ENCODE measurements around the gene DPY30. TPM values are rescaled to one million over a fixed set of nuclear protein-coding genes. Genes with fewer than 3 reads are reported as not detected.

The DPY30 gene
- total and polyA plus RNA-seq, 5 donors: 34.7 to 92.1 (median 45.7) TPM

- no peaks in the 10 kb centered on the region for H3K27me3 ChIP-seq (ENCODE audit: control insufficient read depth, insufficient read depth)
- no peak overlapping the region for H3K27ac ChIP-seq (ENCODE audit: low read length)
- H3K4me3 ChIP-seq (ENCODE audit: low read length): no peak overlapping the region
- 97% methylated on average over 3 of the region's 3 CpGs for WGBS
- H3K4me1 ChIP-seq (ENCODE audit: control insufficient read depth, insufficient read depth, low read length): peaks cover 2% of the 10 kb centered on the region
- DNase-seq: no peak
- intact Hi-C loops (cut with DNase I): no loop called here
- H3K9me3 ChIP-seq (ENCODE audit: control insufficient read depth, low read length): no peaks in the 10 kb centered on the region
- ATAC-seq: no peak
Observed at GRCh38 chr2:31992025-31992579, 47.5 kb downstream of the DPY30 start.

- Histone ChIP-seq H3K27ac (ENCODE audit: low read length) (no peak overlapping the region), H3K4me1 (ENCODE audit: control insufficient read depth, insufficient read depth, low read length) (peaks cover 5% of the 10 kb centered on the region), H3K4me3 (ENCODE audit: low read length) (no peak overlapping the region), H3K27me3 (ENCODE audit: control insufficient read depth, insufficient read depth) (no peaks in the 10 kb centered on the region), H3K9me3 (ENCODE audit: control insufficient read depth, low read length) (no peaks in the 10 kb centered on the region)
- intact Hi-C loops (cut with DNase I): no loop called here
- DNase-seq: no peak
- WGBS: 93% methylated on average over 4 of the region's 4 CpGs
- no peak for ATAC-seq
Observed at GRCh38 chr2:31989946-31990345, 49.7 kb downstream of the DPY30 start.

- peaks cover 5% of the 10 kb centered on the region for H3K4me1 ChIP-seq (ENCODE audit: control insufficient read depth, insufficient read depth, low read length)
- ATAC-seq (peak; percentile 26 to 78), DNase-seq (peak in 1 of 3 donors; percentile 33)
- intact Hi-C loops (cut with DNase I): no loop called here
- no peaks in the 10 kb centered on the region for H3K9me3 ChIP-seq (ENCODE audit: control insufficient read depth, low read length)
- H3K27ac ChIP-seq (ENCODE audit: low read length): no peak overlapping the region
- H3K27me3 ChIP-seq (ENCODE audit: control insufficient read depth, insufficient read depth): no peaks in the 10 kb centered on the region
- no peak overlapping the region for H3K4me3 ChIP-seq (ENCODE audit: low read length)
- 92% methylated on average over 2 of the region's 2 CpGs for whole genome bisulfite sequencing
Observed at GRCh38 chr2:31987454-31988220, 52.0 kb downstream of the DPY30 start.

GRCh38 chr2:31986906-31987305, 52.7 kb downstream of the DPY30 start:
- intact Hi-C loops (cut with DNase I): no loop called here
- no peaks in the 10 kb centered on the region for H3K9me3 ChIP-seq (ENCODE audit: control insufficient read depth, low read length)
- ATAC-seq (no peak), DNase-seq (no peak)
- 92% methylated on average over 3 of the region's 3 CpGs for WGBS
- no peak overlapping the region for H3K4me3 ChIP-seq (ENCODE audit: low read length)
- no peaks in the 10 kb centered on the region for H3K27me3 ChIP-seq (ENCODE audit: control insufficient read depth, insufficient read depth)
- peak overlapping the region; percentile 52 for H3K27ac ChIP-seq (ENCODE audit: low read length)
- H3K4me1 ChIP-seq (ENCODE audit: control insufficient read depth, insufficient read depth, low read length): peaks cover 5% of the 10 kb centered on the region

DNA sequence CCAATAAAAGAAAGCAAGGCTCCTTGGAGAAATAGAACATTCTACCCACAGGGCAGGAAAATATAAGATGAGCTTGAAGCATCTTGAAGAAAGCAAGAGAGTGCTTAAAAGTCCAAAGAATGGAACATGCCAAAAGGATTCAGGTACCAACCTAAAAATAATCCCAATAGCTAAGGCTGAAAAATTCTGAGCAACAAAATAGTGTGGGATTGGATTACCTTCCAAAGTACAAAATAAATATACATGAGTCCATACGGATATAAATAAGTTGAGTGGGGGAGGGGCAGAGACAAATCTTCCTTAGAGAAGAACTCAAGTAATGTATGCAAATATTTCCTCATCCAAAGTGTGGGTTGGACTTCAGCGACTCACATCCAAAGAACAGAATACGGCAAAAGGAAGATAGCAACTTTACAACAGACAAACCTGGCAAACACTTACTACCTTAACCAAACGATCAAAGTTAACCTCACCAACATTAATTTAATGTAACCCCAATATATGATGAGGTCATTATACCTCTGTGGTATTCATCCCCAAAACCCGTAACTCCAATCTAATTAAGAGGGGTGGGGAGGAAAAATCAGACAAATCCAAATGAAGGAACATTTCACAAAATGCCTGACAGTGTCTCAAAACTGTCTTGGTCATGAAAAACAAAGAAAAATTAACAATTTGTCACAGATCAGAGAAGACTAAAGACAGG, 55.7 kb downstream of the DPY30 start:
- 91% methylated on average over 5 of the region's 5 CpGs for WGBS
- no peaks in the 10 kb centered on the region for H3K9me3 ChIP-seq (ENCODE audit: control insufficient read depth, low read length)
- DNase-seq (no peak), ATAC-seq (no peak)
- intact Hi-C loops (cut with DNase I): no loop called here
- H3K4me3 ChIP-seq (ENCODE audit: low read length): no peak overlapping the region
- H3K27ac ChIP-seq (ENCODE audit: low read length): no peak overlapping the region
- no peaks in the 10 kb centered on the region for H3K27me3 ChIP-seq (ENCODE audit: control insufficient read depth, insufficient read depth)
- H3K4me1 ChIP-seq (ENCODE audit: control insufficient read depth, insufficient read depth, low read length): peaks cover 5% of the 10 kb centered on the region

DNA sequence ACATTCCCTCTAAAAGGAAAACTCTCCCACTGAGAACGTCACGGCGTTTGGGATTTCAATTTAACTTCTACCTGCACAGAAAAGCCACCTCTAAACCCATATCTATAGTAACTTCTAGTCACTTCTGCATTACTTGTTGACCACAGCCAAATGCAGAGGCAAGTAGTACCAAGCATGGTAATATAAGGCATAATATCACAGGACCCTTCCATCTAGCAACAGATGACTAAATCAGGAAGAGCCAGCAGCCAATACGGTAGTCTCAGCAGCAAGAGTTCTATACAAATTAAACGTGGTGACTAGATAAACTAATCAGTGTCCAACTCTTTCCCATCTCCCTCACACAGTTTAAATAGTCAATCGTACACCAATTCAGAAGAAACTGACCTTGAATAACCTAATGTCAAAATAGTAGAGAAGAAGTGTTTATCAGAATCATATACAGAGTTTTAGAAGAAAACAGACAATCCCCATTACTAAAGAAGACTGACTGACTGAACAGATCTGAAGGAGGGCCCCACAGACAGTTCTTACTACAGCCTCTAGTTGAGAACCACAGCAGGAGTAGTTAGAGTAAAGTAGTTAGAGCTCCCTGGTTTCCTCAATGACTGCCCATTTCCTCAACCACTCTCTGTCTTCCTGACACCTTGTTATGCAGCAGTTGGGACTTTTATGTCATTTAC, 58.8 kb downstream of the DPY30 start:
- Histone ChIP-seq H3K27ac (ENCODE audit: low read length) (no peak overlapping the region), H3K9me3 (ENCODE audit: control insufficient read depth, low read length) (no peaks in the 10 kb centered on the region), H3K27me3 (ENCODE audit: control insufficient read depth, insufficient read depth) (no peaks in the 10 kb centered on the region), H3K4me3 (ENCODE audit: low read length) (no peak overlapping the region), H3K4me1 (ENCODE audit: control insufficient read depth, insufficient read depth, low read length) (no peaks in the 10 kb centered on the region)
- 56% methylated on average over 6 of the region's 6 CpGs for WGBS
- ATAC-seq (peak; percentile 81 to 85), DNase-seq (no peak)
- intact Hi-C loops (cut with DNase I): no loop called here

- WGBS: 77% methylated on average over 3 of the region's 3 CpGs
- Histone ChIP-seq H3K4me3 (ENCODE audit: low read length) (no peak overlapping the region), H3K27me3 (ENCODE audit: control insufficient read depth, insufficient read depth) (no peaks in the 10 kb centered on the region), H3K9me3 (ENCODE audit: control insufficient read depth, low read length) (no peaks in the 10 kb centered on the region), H3K27ac (ENCODE audit: low read length) (no peak overlapping the region), H3K4me1 (ENCODE audit: control insufficient read depth, insufficient read depth, low read length) (no peaks in the 10 kb centered on the region)
- ATAC-seq (no peak), DNase-seq (no peak)
- intact Hi-C loops (cut with DNase I): no loop called here
Observed at GRCh38 chr2:31979956-31980355, 59.6 kb downstream of the DPY30 start.

- no peak overlapping the region for H3K27ac ChIP-seq (ENCODE audit: low read length)
- no peak for ATAC-seq
- H3K4me1 ChIP-seq (ENCODE audit: control insufficient read depth, insufficient read depth, low read length): no peaks in the 10 kb centered on the region
- H3K9me3 ChIP-seq (ENCODE audit: control insufficient read depth, low read length): no peaks in the 10 kb centered on the region
- intact Hi-C loops (cut with DNase I): no loop called here
- WGBS: 74% methylated on average over 3 of the region's 3 CpGs
- DNase-seq: no peak
- no peak overlapping the region for H3K4me3 ChIP-seq (ENCODE audit: low read length)
- H3K27me3 ChIP-seq (ENCODE audit: control insufficient read depth, insufficient read depth): no peaks in the 10 kb centered on the region
Observed at GRCh38 chr2:31979018-31979417, 60.6 kb downstream of the DPY30 start.

DNA sequence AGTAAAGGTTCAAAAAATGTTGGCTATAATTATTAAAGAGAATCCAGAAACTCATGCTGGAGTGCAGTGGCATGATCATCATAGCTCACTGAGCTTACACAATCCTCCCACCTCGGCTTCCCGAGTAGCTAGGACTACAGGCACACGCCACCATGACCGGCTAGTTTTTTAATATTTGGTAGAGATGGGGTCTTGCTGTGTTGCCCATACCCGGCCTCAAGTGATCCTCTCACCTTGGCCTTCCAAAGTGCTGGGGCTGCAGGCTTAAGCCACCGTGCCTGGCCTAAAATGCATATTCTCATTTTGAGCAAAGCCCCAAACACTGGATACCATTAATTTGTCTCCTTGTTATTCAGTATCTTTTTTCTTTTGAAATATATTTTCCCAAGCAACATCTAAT, 61.2 kb downstream of the DPY30 start:
- WGBS: 97% methylated on average over 6 of the region's 6 CpGs
- H3K27ac ChIP-seq (ENCODE audit: low read length): no peak overlapping the region
- H3K9me3 ChIP-seq (ENCODE audit: control insufficient read depth, low read length): no peaks in the 10 kb centered on the region
- no peak overlapping the region for H3K4me3 ChIP-seq (ENCODE audit: low read length)
- no peaks in the 10 kb centered on the region for H3K4me1 ChIP-seq (ENCODE audit: control insufficient read depth, insufficient read depth, low read length)
- no peak for DNase-seq
- intact Hi-C loops (cut with DNase I): no loop called here
- no peak for ATAC-seq
- H3K27me3 ChIP-seq (ENCODE audit: control insufficient read depth, insufficient read depth): no peaks in the 10 kb centered on the region

All from right cardiac atrium (tissue), 5 donors.